ENCODE measurements around the gene LEPROT.

Gene LEPROT

DNA sequence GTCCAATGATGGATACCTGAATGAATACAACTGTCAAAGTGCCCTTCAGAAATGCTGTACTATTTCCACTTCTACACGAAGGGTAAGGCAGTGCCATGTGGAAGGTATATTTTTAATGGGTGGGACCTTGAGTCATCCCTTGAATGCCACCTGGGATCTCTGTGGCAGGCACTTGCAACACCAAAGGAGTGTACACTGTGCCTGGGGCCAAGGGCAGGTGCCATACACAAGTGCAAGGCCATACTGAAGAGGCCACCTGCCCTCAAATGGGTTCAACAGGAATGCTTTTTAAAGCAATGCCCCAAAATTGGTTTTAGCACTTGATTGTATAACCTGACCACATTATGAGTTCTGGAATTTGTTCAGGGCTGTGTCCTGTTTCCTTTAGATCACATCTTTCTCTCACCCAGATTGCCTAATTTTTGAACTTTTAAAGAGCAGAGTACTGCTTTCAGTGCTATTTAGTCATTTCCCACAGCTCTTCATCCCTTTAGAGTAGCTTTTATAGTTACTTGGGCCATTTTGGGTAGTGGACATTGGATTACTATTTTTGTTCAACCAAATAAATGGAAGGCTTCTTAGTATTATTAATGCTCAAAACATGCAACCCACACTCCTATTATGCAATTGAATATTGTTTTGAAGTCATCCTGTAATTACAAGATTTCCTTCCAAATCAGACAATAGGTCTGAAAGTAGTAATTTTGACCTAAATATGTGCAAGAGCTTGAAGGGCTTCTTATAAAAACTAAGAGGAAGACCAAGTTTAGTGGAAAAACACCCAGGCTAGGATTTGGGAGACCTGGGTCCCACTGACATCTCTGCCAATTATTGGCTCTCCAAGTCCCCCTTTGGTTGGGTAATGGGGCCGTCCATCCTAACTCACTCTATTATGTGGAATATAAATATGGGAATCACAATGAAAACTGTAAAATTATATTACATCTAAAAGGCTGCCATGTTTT is 57.2 kb downstream of the LEPROT start:
- DNase-seq (ENCODE audit: low read depth): no peak

DNA sequence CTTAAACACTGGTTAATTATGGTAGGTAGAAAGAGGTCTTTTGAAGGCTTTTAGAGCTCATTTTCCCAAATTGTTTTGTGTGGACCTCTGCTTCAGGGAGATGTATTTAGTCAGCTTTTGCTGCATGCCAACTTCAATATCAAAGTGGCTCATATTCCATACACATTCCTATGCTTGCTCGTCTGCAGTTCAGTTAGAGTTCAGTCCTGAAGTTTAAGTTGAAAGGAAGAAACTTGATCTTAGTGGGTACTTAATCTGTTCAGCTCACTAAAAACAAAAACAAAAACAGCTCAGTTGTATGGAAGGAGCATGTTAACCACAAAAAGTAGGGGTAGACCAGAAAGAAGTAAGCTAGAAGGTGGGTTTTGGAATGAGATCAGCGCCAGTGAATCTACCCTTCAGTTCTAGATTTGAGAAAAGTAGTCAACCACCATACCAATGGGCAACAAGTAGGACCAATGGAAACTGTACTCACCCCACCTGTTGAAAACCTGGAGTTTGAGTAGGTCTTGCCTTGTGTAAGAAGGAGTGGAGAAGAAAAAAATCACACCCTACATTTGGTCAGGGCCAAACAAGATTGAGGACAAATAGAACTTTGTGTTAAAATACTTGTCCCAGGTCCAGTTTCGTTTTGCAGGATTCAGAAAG is 58.0 kb downstream of the LEPROT start:
- no peak for DNase-seq (ENCODE audit: low read depth)

DNA sequence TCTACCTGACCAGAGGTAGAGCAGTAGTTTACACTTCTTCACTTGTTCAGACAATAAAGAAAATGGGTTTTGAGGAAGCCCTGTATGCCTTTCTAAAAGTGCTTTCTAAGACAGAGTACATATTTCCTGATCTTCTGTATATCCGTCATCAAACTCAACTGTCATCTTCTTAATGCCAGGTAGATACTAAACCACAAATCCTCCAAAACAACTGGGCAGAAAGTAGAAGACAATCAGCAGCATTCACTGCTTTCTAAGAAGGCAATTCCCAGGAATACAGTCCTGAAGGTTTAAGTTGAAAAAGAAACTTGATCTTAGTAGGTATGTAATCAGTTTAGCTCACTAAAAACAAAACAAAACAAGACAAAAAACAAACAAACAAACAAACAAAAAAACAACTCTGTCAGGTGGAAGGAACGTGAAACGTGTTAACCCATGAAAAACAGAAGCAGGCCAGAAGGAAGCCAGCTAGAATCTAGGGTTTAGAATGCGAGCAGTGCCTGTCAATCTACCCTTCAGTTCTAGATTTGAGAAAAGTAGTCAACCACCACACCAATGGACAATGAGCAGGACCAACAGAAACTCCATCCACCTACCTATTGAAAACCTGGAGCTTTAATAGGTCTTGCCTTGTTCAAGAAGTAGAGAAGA is 59.2 kb downstream of the LEPROT start:
- no peak for DNase-seq (ENCODE audit: low read depth)

DNA sequence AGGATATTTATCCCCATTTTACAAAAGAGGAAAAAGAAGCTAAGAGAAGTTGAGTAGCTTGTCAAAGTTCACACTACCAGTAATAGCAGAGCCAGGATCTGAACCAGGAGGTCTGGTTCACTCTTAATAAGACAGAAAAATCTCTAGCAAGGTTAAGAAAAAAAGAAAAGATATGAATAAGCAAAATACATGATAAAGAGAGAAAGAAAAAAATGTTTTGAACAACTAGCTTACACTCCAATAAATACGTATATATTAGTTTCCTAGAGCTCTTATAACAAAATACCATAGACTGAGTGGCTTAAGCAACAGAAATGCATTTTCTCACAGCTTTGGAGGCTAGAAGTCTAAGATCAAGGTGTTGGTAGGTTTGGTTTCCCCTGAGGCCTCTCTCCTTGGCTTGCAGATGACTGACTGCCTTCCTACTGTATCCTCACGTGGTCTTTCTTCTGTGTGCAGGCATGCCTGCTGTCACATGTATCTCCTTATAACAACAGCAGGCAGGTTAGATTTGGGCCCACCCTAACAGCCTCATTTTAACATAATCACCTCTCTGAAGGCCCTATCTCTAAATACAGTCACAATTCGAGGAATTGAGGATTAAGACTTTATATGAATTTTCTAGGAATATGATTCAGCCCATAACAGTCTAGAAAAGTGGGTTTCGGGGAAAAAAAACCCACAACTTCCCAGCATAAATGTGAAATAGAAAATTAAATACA is 60.4 kb downstream of the LEPROT start:
- no peak for DNase-seq (ENCODE audit: low read depth)

DNA sequence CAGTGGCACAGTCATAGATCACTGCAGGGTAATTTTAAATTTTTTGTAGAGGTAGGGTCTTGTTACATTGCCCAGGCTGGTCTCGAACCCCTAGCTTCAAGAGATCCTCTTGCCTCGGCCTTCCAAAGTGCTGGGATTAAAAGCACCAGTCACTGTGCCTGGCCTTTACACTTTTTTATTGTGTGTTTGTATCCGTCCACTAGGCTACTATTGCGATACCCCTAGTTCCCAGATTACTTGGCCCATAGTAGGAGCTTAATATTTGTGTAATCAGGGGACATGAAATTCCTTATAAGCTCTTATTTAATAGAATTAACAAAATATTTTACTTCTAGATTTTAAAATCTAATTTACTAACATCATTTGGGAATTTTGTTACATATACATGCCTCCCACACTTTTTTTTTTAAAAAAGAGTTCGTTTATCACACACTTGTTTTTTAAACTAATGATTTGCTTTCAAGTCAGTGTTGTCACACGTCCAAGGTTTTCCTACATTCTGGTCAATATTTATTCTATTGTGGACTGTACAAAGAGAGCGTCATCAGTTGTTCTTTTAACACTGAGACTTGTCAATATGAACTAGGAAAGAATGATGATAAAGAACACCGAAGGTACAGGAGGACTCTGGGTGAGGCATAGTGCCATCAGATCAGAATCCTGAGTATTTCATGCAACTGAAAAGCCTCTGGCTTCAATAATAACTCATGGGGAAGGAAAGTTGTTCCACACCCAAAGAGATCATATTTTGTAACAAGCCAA is 63.7 kb downstream of the LEPROT start:
- DNase-seq (ENCODE audit: low read depth): no peak
